Natural killer cell (primary cell): Measurements from ENCODE around the gene SLC6A11. TPM values are rescaled to one million over a fixed set of nuclear protein-coding genes. Genes with fewer than 3 reads are reported as not detected.

Source experiments
- ATAC-seq, 3 donors: fragments of 150-1000 bp in 2 of 3; fragments of 200-7000 bp in 1 of 3; cut with Tn5 transposase; 1 replicate in 1 of 3; 2 replicates in 2 of 3; pipeline ENCODE4 v1.10.0; 2021; ENCODE audit warnings: mild to moderate bottlenecking in 2 of 3, moderate library complexity in 2 of 3
- DNase-seq, 2 donors: peaks; one replicate each; pipeline versions ENCODE4 v3.0.0 to v3.0.0-alpha.2; 2013 to 2021; ENCODE audit warnings: mixed read lengths in 1 of 2
- H3K27ac ChIP-seq: one replicate; pipeline ENCODE4 v1.5.1; 2013; ENCODE audit warnings: mild to moderate bottlenecking, low read length
- H3K27me3 ChIP-seq: one replicate; pipeline ENCODE4 v1.6.1; 2013; ENCODE audit warnings: low read length; ENCODE audit not compliant: control insufficient read depth, insufficient read depth
- H3K36me3 ChIP-seq: one replicate; pipeline ENCODE4 v1.6.1; 2013; ENCODE audit warnings: low read length; ENCODE audit not compliant: control insufficient read depth, insufficient read depth
- H3K4me1 ChIP-seq: one replicate; pipeline ENCODE4 v1.6.1; 2013; ENCODE audit warnings: low read length; ENCODE audit not compliant: control insufficient read depth, insufficient read depth
- H3K4me3 ChIP-seq: one replicate; pipeline ENCODE4 v1.5.1; 2013; ENCODE audit warnings: low read length
- H3K9me3 ChIP-seq: one replicate; pipeline ENCODE4 v1.6.1; 2013; ENCODE audit warnings: low read length; ENCODE audit not compliant: control insufficient read depth, insufficient read depth
- H3K27ac Mint-ChIP-seq, 2 donors: one replicate each; pipeline ENCODE4 v1.8.0; 2022; ENCODE audit warnings: mild to moderate bottlenecking in 2 of 2, mixed read lengths in 2 of 2, moderate library complexity in 1 of 2
- H3K27me3 Mint-ChIP-seq, 2 donors: one replicate each; pipeline ENCODE4 v1.8.0; 2022; ENCODE audit warnings: low read depth in 2 of 2, mixed read lengths in 2 of 2
- H3K36me3 Mint-ChIP-seq: one replicate; pipeline ENCODE4 v1.8.0; 2022; ENCODE audit warnings: mixed read lengths
- H3K4me1 Mint-ChIP-seq, 2 donors: one replicate each; pipeline ENCODE4 v1.8.0; 2022; ENCODE audit warnings: mixed read lengths in 2 of 2
- H3K4me3 Mint-ChIP-seq: one replicate; pipeline ENCODE4 v1.8.0; 2022; ENCODE audit warnings: mild to moderate bottlenecking, moderate library complexity, mixed read lengths
- H3K9me3 Mint-ChIP-seq, 2 donors: one replicate each; pipeline ENCODE4 v1.8.0; 2022; ENCODE audit warnings: mixed read lengths in 2 of 2
- WGBS: methylation state at CpG from one replicate; pipeline ENCODE4 v1.1.7; 2013; ENCODE audit warnings: missing lambda C conversion rate; ENCODE audit not compliant: insufficient coverage; 5-methylcytosine and 5-hydroxymethylcytosine counted together
- intact Hi-C: fragments of 100-400 bp; cut with micrococcal nuclease; formaldehyde crosslinking; loops from one replicate; pipeline ENCODE4 v1.14.2; 2022
- total RNA-seq, 4 donors: library from RNA; stranded (reverse); fragments of 120-200 nt in 1 of 4; gene quantifications; one replicate each; pipeline versions ENCODE4 v1.2.3 to v1.2.4, GENCODE V29; 2013 to 2022
- TF ChIP-seq, protein P1 (sequence below): fragments of 200-600 bp; IDR thresholded peaks from one replicate; pipeline ENCODE4 v1.8.0; 2022; ENCODE audit warnings: antibody characterized with exemption

Gene SLC6A11
- total RNA-seq, 3 donors from 2014 or later (not counting 1 experiment from before 2014, with no cell fraction given), result not detected

DNA sequence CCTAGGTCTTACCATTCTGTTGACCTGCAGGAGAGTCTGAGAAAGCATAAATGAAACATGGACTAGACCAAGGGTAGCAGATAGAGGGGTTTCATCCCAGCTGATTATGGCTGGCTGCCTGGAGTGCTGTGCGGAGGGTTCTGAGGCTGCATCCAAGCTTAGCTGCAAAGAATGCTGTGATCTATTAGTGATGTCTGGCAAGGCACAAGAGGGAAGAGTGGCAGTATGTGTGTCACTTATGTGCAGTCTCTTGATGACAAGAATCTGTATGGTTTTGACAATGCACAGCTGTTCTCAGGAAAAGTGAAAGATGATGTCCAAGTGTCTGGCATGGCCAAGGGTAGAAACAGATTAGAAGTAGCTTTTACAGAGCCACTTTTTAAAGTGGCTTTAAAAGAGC lies 54.3 kb downstream of the SLC6A11 start:
- H3K27ac Mint-ChIP-seq, result no peak overlapping the region

DNA sequence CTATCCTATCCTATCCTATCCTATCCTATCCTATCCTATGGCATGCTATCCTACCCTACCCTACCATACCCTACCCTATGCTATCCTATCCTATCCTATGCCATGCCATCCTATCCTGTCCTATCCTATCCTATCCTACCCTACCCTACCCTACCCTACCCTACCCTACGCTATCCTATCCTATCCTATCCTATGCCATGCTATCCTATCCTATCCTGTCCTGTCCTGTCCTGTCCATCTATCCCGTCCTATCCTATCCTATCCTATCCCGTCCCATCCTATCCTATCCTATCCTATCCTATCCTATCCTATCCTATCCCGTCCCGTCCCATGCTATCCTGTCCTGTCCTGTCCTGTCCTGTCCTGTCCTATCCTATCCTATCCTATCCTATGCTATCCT lies 57.4 kb downstream of the SLC6A11 start:
- Histone ChIP-seq H3K36me3 (no peaks in the 10 kb centered on the region), H3K27ac (no peak overlapping the region), H3K4me1 (no peaks in the 10 kb centered on the region), H3K9me3 (no peaks in the 10 kb centered on the region), H3K27me3 (no peaks in the 10 kb centered on the region), H3K4me3 (no peak overlapping the region)
- Mint-ChIP-seq H3K36me3 (no peaks in the 10 kb centered on the region), H3K4me1 (no peaks in the 10 kb centered on the region), H3K27me3 (peaks cover 2 to 6% of the 10 kb centered on the region in 2 donors), H3K4me3 (no peak overlapping the region), H3K9me3 (no peaks in the 10 kb centered on the region), H3K27ac (no peak overlapping the region)
- DNase-seq (no peak), ATAC-seq (peak in 1 of 3 donors; percentile 24)
- TF ChIP-seq, protein P1, sequence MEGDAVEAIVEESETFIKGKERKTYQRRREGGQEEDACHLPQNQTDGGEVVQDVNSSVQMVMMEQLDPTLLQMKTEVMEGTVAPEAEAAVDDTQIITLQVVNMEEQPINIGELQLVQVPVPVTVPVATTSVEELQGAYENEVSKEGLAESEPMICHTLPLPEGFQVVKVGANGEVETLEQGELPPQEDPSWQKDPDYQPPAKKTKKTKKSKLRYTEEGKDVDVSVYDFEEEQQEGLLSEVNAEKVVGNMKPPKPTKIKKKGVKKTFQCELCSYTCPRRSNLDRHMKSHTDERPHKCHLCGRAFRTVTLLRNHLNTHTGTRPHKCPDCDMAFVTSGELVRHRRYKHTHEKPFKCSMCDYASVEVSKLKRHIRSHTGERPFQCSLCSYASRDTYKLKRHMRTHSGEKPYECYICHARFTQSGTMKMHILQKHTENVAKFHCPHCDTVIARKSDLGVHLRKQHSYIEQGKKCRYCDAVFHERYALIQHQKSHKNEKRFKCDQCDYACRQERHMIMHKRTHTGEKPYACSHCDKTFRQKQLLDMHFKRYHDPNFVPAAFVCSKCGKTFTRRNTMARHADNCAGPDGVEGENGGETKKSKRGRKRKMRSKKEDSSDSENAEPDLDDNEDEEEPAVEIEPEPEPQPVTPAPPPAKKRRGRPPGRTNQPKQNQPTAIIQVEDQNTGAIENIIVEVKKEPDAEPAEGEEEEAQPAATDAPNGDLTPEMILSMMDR, result no peak
- intact Hi-C loops, result no loop called here
- WGBS, result 90% methylated on average over 5 of the region's 5 CpGs

More for the DNA sequence above, 54.3 kb downstream of the SLC6A11 start:
- H3K36me3 ChIP-seq, result no peaks in the 10 kb centered on the region
- peaks cover 6 to 15% of the 10 kb centered on the region in 2 donors for H3K27me3 Mint-ChIP-seq
- TF ChIP-seq, protein P1, result no peak
- intact Hi-C loops, result no loop called here
- H3K4me3 ChIP-seq, result no peak overlapping the region
- no peaks in the 10 kb centered on the region for H3K9me3 Mint-ChIP-seq
- 97% methylated on average over 1 of the region's 1 CpG for WGBS
- no peaks in the 10 kb centered on the region for H3K4me1 ChIP-seq
- H3K4me3 Mint-ChIP-seq, result no peak overlapping the region
- DNase-seq (no peak), ATAC-seq (no peak)
- H3K27ac ChIP-seq, result no peak overlapping the region
- H3K27me3 ChIP-seq, result no peaks in the 10 kb centered on the region
- H3K4me1 Mint-ChIP-seq, result no peaks in the 10 kb centered on the region
- no peaks in the 10 kb centered on the region for H3K36me3 Mint-ChIP-seq
- no peaks in the 10 kb centered on the region for H3K9me3 ChIP-seq

DNA sequence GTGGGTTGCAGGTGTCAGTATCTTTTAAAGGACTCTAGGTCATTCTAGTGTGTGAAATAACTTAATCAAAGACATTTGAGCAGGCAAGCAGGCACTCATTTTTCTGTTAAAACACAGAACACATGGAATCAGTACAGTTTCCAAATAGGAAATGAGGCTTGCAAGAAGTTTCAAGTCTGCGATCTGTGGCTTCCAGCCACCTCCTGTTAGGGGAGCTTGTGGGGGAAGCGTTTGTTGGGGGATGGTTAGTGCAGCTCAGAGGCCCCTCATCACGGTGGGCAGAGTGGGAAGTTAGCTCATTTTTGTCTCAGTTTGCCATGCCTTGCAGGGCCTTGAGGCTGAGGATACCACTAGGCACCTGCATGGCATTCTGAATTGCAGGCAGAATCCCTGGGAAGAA lies 59.9 kb downstream of the SLC6A11 start:
- intact Hi-C loops, result no loop called here
- no peaks in the 10 kb centered on the region for H3K9me3 Mint-ChIP-seq
- no peak overlapping the region for H3K27ac ChIP-seq
- H3K4me1 ChIP-seq, result no peaks in the 10 kb centered on the region
- TF ChIP-seq, protein P1, result no peak
- no peaks in the 10 kb centered on the region for H3K9me3 ChIP-seq
- WGBS, result 0% methylated on average over 3 of the region's 3 CpGs
- ATAC-seq (no peak), DNase-seq (no peak)
- H3K36me3 ChIP-seq, result no peaks in the 10 kb centered on the region
- no peaks in the 10 kb centered on the region for H3K27me3 ChIP-seq
- H3K4me1 Mint-ChIP-seq, result no peaks in the 10 kb centered on the region
- H3K27ac Mint-ChIP-seq, result no peak overlapping the region
- no peak overlapping the region for H3K4me3 Mint-ChIP-seq
- peaks cover 0 to 6% of the 10 kb centered on the region in 2 donors for H3K27me3 Mint-ChIP-seq
- H3K36me3 Mint-ChIP-seq, result no peaks in the 10 kb centered on the region
- no peak overlapping the region for H3K4me3 ChIP-seq

DNA sequence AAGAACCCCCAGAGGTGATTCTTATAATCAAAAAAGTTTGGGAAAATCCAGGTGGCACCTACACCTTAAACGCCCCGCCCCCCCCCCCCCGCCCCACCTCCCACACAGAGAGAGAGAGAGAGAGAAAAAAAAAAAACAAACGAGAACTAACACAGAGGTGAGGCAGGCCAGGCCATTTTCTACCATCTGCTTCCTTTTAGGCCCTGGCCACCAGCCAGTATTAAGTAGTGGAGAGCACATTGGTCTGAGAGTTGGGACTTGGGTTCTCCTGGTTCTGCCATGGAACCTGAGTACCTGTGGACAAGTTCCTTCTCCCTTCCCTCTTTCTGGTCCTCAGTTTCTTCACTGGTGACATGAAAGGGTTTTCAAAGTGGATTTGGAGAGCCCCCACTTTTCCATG lies 60.6 kb downstream of the SLC6A11 start:
- Histone ChIP-seq H3K27me3 (no peaks in the 10 kb centered on the region), H3K36me3 (no peaks in the 10 kb centered on the region), H3K27ac (no peak overlapping the region), H3K9me3 (no peaks in the 10 kb centered on the region), H3K4me1 (no peaks in the 10 kb centered on the region), H3K4me3 (no peak overlapping the region)
- TF ChIP-seq, protein P1, result no peak
- Mint-ChIP-seq H3K9me3 (no peaks in the 10 kb centered on the region), H3K36me3 (no peaks in the 10 kb centered on the region), H3K27ac (no peak overlapping the region), H3K27me3 (peaks cover 0 to 6% of the 10 kb centered on the region in 2 donors), H3K4me3 (no peak overlapping the region), H3K4me1 (no peaks in the 10 kb centered on the region)
- ATAC-seq (no peak), DNase-seq (no peak)
- intact Hi-C loops, result no loop called here
- WGBS, result no CpG with 5 or more reads among the region's 4 CpGs
